GM10266 (cell line): ENCODE data around the gene TIGD6.

ENCODE experiments used
- DNase-seq: peaks from one replicate; pipeline ENCODE4 v3.0.0; 2012; ENCODE audit errors: extremely low spot score
- CTCF ChIP-seq: IDR thresholded peaks from 2 replicates; pipeline ENCODE4 v1.5.1; 2012; ENCODE audit warnings: mild to moderate bottlenecking, low read depth; ENCODE audit not compliant: control insufficient read depth, insufficient read depth; ENCODE audit errors: missing control alignments

TIGD6 gene

GRCh38 chr5:150000256-150000989, at the start of gene TIGD6, which contains the start of gene HMGXB3:
Gene TIGD6, minus strand, starts transcription at chr5:150000654. Its CDS starts 4,306 bp downstream, at chr5:149996348.
Gene HMGXB3, plus strand, starts transcription at chr5:150000739. Its CDS starts 4,114 bp downstream, at chr5:150004853.
- peak; percentile 7 for TF ChIP-seq CTCF
- DNase-seq, result peak; percentile 93

DNA sequence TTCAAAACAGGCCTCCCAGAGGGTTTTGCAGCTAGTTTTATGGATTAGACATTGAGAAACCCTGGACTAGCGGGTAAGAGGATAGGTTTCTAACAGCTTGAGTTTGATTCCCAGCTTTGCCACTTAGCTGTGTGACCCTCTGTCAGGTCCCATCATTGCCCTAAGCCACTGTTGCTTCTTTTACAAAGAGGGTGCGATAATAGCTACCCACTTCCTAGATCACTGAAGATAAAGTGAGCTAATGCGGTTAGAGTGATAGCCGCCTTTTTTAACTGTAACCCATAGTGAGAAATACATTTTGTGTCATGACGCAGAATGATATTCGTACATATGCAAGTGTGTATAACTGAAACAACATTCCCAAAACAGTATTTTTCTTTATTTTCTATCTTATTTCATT, 45.6 kb upstream of the TIGD6 start:
- TF ChIP-seq CTCF, result no peak
- no peak for DNase-seq

GRCh38 chr5:150045549-150045948, 45.1 kb upstream of the TIGD6 start:
- no peak for DNase-seq
- no peak for TF ChIP-seq CTCF

- TF ChIP-seq CTCF, result no peak
- DNase-seq, result no peak
Measured at GRCh38 chr5:150044712-150045111, 44.3 kb upstream of the TIGD6 start.

GRCh38 chr5:150044329-150044681, 43.9 kb upstream of the TIGD6 start:
- no peak for DNase-seq
- no peak for TF ChIP-seq CTCF

GRCh38 chr5:150043657-150044328, 43.3 kb upstream of the TIGD6 start:
- no peak for DNase-seq
- no peak for TF ChIP-seq CTCF

GRCh38 chr5:150042459-150042858, 42.0 kb upstream of the TIGD6 start:
- DNase-seq, result no peak
- TF ChIP-seq CTCF, result no peak
